Parathyroid adenoma (tissue), 2 donors: ENCODE data around the gene PSMD10.

Experiments used
- H2AFZ ChIP-seq: fragments of 300-600 bp; sonication (generic); one replicate; pipeline ENCODE4 v1.7.0; 2017; ENCODE audit warnings: antibody characterized with exemption, mild to moderate bottlenecking
- H3K27ac ChIP-seq: fragments of 300-600 bp; sonication (generic); one replicate; pipeline ENCODE4 v1.7.0; 2017
- H3K27me3 ChIP-seq: fragments of 300-600 bp; sonication (generic); one replicate; pipeline ENCODE4 v1.7.0; 2017; ENCODE audit warnings: low read length; ENCODE audit not compliant: control insufficient read depth, insufficient read depth
- H3K36me3 ChIP-seq: fragments of 300-600 bp; sonication (generic); one replicate; pipeline ENCODE4 v1.7.0; 2017; ENCODE audit warnings: low read length; ENCODE audit not compliant: control insufficient read depth, insufficient read depth
- H3K4me1 ChIP-seq: fragments of 300-600 bp; sonication (generic); one replicate; pipeline ENCODE4 v1.7.0; 2017; ENCODE audit warnings: control low read depth
- H3K4me2 ChIP-seq: fragments of 300-600 bp; sonication (generic); one replicate; pipeline ENCODE4 v1.7.0; 2017; ENCODE audit warnings: low read length
- H3K4me3 ChIP-seq: fragments of 300-600 bp; sonication (generic); one replicate; pipeline ENCODE4 v1.7.0; 2017; ENCODE audit warnings: low read depth, low read length
- H3K79me2 ChIP-seq: fragments of 300-600 bp; sonication (generic); one replicate; pipeline ENCODE4 v1.7.0; 2017; ENCODE audit warnings: control low read depth
- H3K9ac ChIP-seq: fragments of 300-600 bp; sonication (generic); one replicate; pipeline ENCODE4 v1.7.0; 2017; ENCODE audit warnings: mild to moderate bottlenecking
- H3K9me3 ChIP-seq: fragments of 300-600 bp; sonication (generic); one replicate; pipeline ENCODE4 v1.7.0; 2017; ENCODE audit warnings: low read length; ENCODE audit not compliant: control insufficient read depth
- CTCF ChIP-seq: fragments of 300-600 bp; sonication (generic); IDR thresholded peaks from one replicate; pipeline ENCODE4 v1.7.0; 2017; ENCODE audit warnings: antibody characterized with exemption, mild to moderate bottlenecking
- donor health status: primary hyperparathyroidism.

PSMD10 gene

GRCh38 chrX:108070891-108071290 lies 20.5 kb downstream of the PSMD10 start:
- no peak overlapping the region for H3K9ac ChIP-seq
- no peaks in the 10 kb centered on the region for H3K79me2 ChIP-seq
- H3K27me3 ChIP-seq: no peaks in the 10 kb centered on the region
- H3K4me2 ChIP-seq: no peak overlapping the region
- H2AFZ ChIP-seq: no peak overlapping the region
- no peaks in the 10 kb centered on the region for H3K36me3 ChIP-seq
- no peak for TF ChIP-seq CTCF
- no peaks in the 10 kb centered on the region for H3K9me3 ChIP-seq
- no peaks in the 10 kb centered on the region for H3K4me1 ChIP-seq
- H3K27ac ChIP-seq: no peak overlapping the region
- no peak overlapping the region for H3K4me3 ChIP-seq

GRCh38 chrX:108068121-108068520 lies 23.2 kb downstream of the PSMD10 start:
- Histone ChIP-seq H3K4me2 (no peak overlapping the region), H3K27ac (no peak overlapping the region), H3K9me3 (no peaks in the 10 kb centered on the region), H3K79me2 (no peaks in the 10 kb centered on the region), H3K4me3 (no peak overlapping the region), H3K36me3 (no peaks in the 10 kb centered on the region), H3K9ac (no peak overlapping the region), H3K27me3 (no peaks in the 10 kb centered on the region), H3K4me1 (no peaks in the 10 kb centered on the region), H2AFZ (no peak overlapping the region)
- no peak for TF ChIP-seq CTCF

GRCh38 chrX:108064613-108065012 lies 26.7 kb downstream of the PSMD10 start:
- no peak for TF ChIP-seq CTCF
- H3K9me3 ChIP-seq: no peaks in the 10 kb centered on the region
- no peaks in the 10 kb centered on the region for H3K27me3 ChIP-seq
- H3K4me2 ChIP-seq: no peak overlapping the region
- no peak overlapping the region for H2AFZ ChIP-seq
- no peaks in the 10 kb centered on the region for H3K4me1 ChIP-seq
- H3K36me3 ChIP-seq: no peaks in the 10 kb centered on the region
- no peak overlapping the region for H3K27ac ChIP-seq
- no peak overlapping the region for H3K9ac ChIP-seq
- no peaks in the 10 kb centered on the region for H3K79me2 ChIP-seq
- H3K4me3 ChIP-seq: no peak overlapping the region

- Histone ChIP-seq H2AFZ (no peak overlapping the region), H3K4me3 (no peak overlapping the region), H3K4me2 (no peak overlapping the region), H3K36me3 (no peaks in the 10 kb centered on the region), H3K27me3 (no peaks in the 10 kb centered on the region), H3K27ac (no peak overlapping the region), H3K79me2 (no peaks in the 10 kb centered on the region), H3K4me1 (no peaks in the 10 kb centered on the region), H3K9me3 (no peaks in the 10 kb centered on the region), H3K9ac (no peak overlapping the region)
- no peak for TF ChIP-seq CTCF
Observed at GRCh38 chrX:108064001-108064400, 27.3 kb downstream of the PSMD10 start.

- TF ChIP-seq CTCF: no peak
- no peaks in the 10 kb centered on the region for H3K36me3 ChIP-seq
- H3K79me2 ChIP-seq: no peaks in the 10 kb centered on the region
- H3K9me3 ChIP-seq: no peaks in the 10 kb centered on the region
- H3K4me1 ChIP-seq: no peaks in the 10 kb centered on the region
- no peak overlapping the region for H3K4me3 ChIP-seq
- H3K27me3 ChIP-seq: no peaks in the 10 kb centered on the region
- no peak overlapping the region for H3K9ac ChIP-seq
- no peak overlapping the region for H3K4me2 ChIP-seq
- H3K27ac ChIP-seq: no peak overlapping the region
- no peak overlapping the region for H2AFZ ChIP-seq
Observed at GRCh38 chrX:108059801-108060200, 31.5 kb downstream of the PSMD10 start.
